OCI-LY7 (cell line): ENCODE data around the gene IL37. TPM values are rescaled to one million over a fixed set of nuclear protein-coding genes. Genes with fewer than 3 reads are reported as not detected.

Source experiments
- BruUV-seq: library from RNA; stranded (reverse); fragments of 400-500 nt; replicated peaks from 2 replicates; lab custom pipeline; 2021; lab: Mats Ljungman, UMichigan
- CTCF ChIA-PET: fragments of 300-600 bp; sonication (Branson Sonifier 250); formaldehyde crosslinking; loops from one replicate; lab custom pipeline; 2022; ENCODE audit warnings: antibody characterized with exemption; ENCODE audit not compliant: unreplicated experiment; lab: Charles Lee
- POLR2A ChIA-PET: fragments of 300-600 bp; sonication (Branson Sonifier 250); formaldehyde crosslinking; loops from one replicate; lab custom pipeline; 2022; ENCODE audit warnings: antibody characterized with exemption; lab: Charles Lee
- DNase-seq: peaks from one replicate; pipeline ENCODE4 v3.0.0-alpha.2; 2015; ENCODE audit warnings: low spot score
- H2AFZ ChIP-seq: fragments of 200-600 bp; sonication (generic), shearing (Covaris generic); 2 replicates; pipeline ENCODE4 v1.6.1; 2014; ENCODE audit warnings: mild to moderate bottlenecking, antibody characterized with exemption, low read length, moderate library complexity
- H3K27ac ChIP-seq: fragments of 200-600 bp; sonication (generic); 2 replicates; pipeline ENCODE4 v1.5.1; 2014; ENCODE audit warnings: mixed run types, low read depth, mild to moderate bottlenecking, moderate library complexity, low read length, inconsistent platforms; ENCODE audit not compliant: poor library complexity, severe bottlenecking
- H3K36me3 ChIP-seq: fragments of 200-600 bp; sonication (generic); 2 replicates; pipeline ENCODE4 v1.6.1; 2014; ENCODE audit warnings: mild to moderate bottlenecking, antibody characterized with exemption, low read length, moderate library complexity, mixed read lengths; ENCODE audit not compliant: insufficient read depth
- H3K4me1 ChIP-seq: fragments of 200-600 bp; sonication (generic); 2 replicates; pipeline ENCODE4 v1.5.1; 2014; ENCODE audit warnings: mild to moderate bottlenecking, low read length; ENCODE audit not compliant: insufficient read depth, poor library complexity, severe bottlenecking
- H3K4me2 ChIP-seq: fragments of 200-600 bp; sonication (generic); 2 replicates; pipeline ENCODE4 v1.6.1; 2014; ENCODE audit warnings: mild to moderate bottlenecking, low read length
- H3K4me3 ChIP-seq: fragments of 200-600 bp; sonication (generic); 2 replicates; pipeline ENCODE4 v1.5.1; 2014; ENCODE audit warnings: mild to moderate bottlenecking, low read depth, low read length; ENCODE audit not compliant: poor library complexity, severe bottlenecking
- H3K79me2 ChIP-seq: fragments of 200-600 bp; sonication (generic); 2 replicates; pipeline ENCODE4 v1.6.1; 2016; ENCODE audit warnings: low read depth, mild to moderate bottlenecking, low read length, moderate library complexity, mixed read lengths; ENCODE audit not compliant: insufficient read depth
- H3K9me2 ChIP-seq: fragments of 200-600 bp; sonication (generic); 2 replicates; pipeline ENCODE4 v1.6.1; 2016; ENCODE audit warnings: mild to moderate bottlenecking, low read length, mixed read lengths; ENCODE audit not compliant: insufficient read depth
- H3K9me3 ChIP-seq: fragments of 200-600 bp; sonication (generic); 2 replicates; pipeline ENCODE4 v1.6.1; 2014; ENCODE audit warnings: mild to moderate bottlenecking, mixed run types, low read length, mixed read lengths
- H4K20me1 ChIP-seq: fragments of 200-600 bp; sonication (generic); 2 replicates; pipeline ENCODE4 v1.6.1; 2014; ENCODE audit warnings: mild to moderate bottlenecking, antibody characterized with exemption, low read length, moderate library complexity, mixed read lengths; ENCODE audit not compliant: insufficient read depth
- CTCF ChIP-seq: fragments of 200-600 bp; sonication (generic); conservative IDR thresholded peaks from 2 replicates; pipeline ENCODE4 v1.5.1; 2014; ENCODE audit warnings: mild to moderate bottlenecking, antibody characterized with exemption, low read length, moderate library complexity, mixed read lengths
- EZH2phosphoT487 ChIP-seq: fragments of 200-600 bp; sonication (generic); IDR thresholded peaks from 2 replicates; pipeline ENCODE4 v1.6.1; 2018; ENCODE audit warnings: low read depth, borderline replicate concordance, mild to moderate bottlenecking, mixed run types, antibody characterized with exemption, low read length, moderate library complexity, mixed read lengths
- intact Hi-C: fragments of 100-400 bp; cut with micrococcal nuclease; formaldehyde crosslinking; loops from one replicate; pipeline ENCODE4 v1.10.0; 2022; ENCODE audit not compliant: unreplicated experiment
- total RNA-seq, 2 experiments: library from RNA; depleted of rRNA in 1 of 2; stranded (reverse); fragments of >200 nt in 1 of 2; shearing (Covaris generic) in 1 of 2; gene quantifications; 2 replicates each; pipeline ENCODE4 v1.2.3, GENCODE V29; 2014 to 2022

The IL37 gene
- total RNA-seq, 2 experiments from 2014 or later, result not detected

- Histone ChIP-seq H3K9me3 (no peaks in the 10 kb centered on the region), H3K4me1 (peaks cover 2% of the 10 kb centered on the region), H3K9me2 (no peaks in the 10 kb centered on the region), H2AFZ (no peak overlapping the region), H3K4me3 (no peak overlapping the region), H3K36me3 (no peaks in the 10 kb centered on the region), H3K4me2 (no peak overlapping the region), H3K27ac (no peak overlapping the region), H3K79me2 (no peaks in the 10 kb centered on the region), H4K20me1 (no peaks in the 10 kb centered on the region)
- no TSS peak for BruUV-seq
- no peak for TF ChIP-seq EZH2phosphoT487
- no peak for TF ChIP-seq CTCF
- CTCF ChIA-PET, result no interaction called here
- POLR2A ChIA-PET, result no interaction called here
- DNase-seq, result no peak
- intact Hi-C loops, result no loop called here
These were observed 12.4 kb downstream of the IL37 start for GRCh38 chr2:112923237-112923966.

DNA sequence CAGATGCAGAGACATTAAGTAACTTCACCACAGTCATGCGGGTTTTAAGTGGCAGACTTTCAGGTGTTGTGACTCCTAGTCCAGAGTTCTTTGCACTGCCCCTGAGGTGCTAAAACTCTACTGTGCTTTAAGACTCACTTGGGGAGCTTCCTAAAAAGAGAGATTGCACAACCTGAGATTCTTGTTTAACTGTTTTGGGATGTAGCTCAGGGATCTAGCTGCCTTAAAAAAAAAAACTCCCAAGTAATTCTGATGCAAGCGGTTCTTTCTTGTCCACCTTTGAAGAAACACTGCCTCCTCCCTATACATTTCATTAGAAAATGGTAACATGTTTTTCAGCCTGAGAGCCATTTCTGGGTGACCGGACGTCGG lies 13.0 kb downstream of the IL37 start:
- intact Hi-C loops, result no loop called here
- Histone ChIP-seq H3K4me3 (no peak overlapping the region), H2AFZ (no peak overlapping the region), H3K4me1 (peaks cover 6% of the 10 kb centered on the region), H4K20me1 (no peaks in the 10 kb centered on the region), H3K79me2 (no peaks in the 10 kb centered on the region), H3K36me3 (no peaks in the 10 kb centered on the region), H3K27ac (no peak overlapping the region), H3K4me2 (no peak overlapping the region), H3K9me2 (no peaks in the 10 kb centered on the region), H3K9me3 (no peaks in the 10 kb centered on the region)
- ChIA-PET CTCF (no interaction called here), POLR2A (no interaction called here)
- TF ChIP-seq CTCF, result no peak
- no peak for TF ChIP-seq EZH2phosphoT487
- no peak for DNase-seq
- BruUV-seq, result no TSS peak

DNA sequence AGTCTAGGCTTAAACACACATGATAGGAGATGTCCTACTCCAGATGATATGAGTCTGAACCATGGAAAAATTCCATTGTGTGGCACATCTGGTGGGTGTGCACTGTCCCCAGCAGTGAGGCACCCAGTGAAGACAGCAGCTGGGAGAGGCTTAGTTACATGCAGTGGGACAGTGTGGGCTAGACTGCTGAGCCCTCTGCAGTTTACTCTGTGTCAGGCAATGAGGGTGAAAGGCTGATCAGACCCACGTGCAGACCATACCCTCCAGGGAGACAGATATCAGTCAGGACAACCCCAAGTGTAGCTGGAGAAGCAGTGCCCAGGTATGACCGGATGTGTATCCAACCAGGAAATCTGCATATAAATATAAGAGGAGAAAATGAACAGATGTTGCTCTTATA lies 13.4 kb downstream of the IL37 start:
- TF ChIP-seq EZH2phosphoT487 (no peak), CTCF (no peak)
- Histone ChIP-seq H3K4me2 (no peak overlapping the region), H3K79me2 (no peaks in the 10 kb centered on the region), H3K36me3 (no peaks in the 10 kb centered on the region), H3K4me3 (no peak overlapping the region), H4K20me1 (no peaks in the 10 kb centered on the region), H3K27ac (no peak overlapping the region), H3K9me3 (no peaks in the 10 kb centered on the region), H2AFZ (no peak overlapping the region), H3K9me2 (no peaks in the 10 kb centered on the region), H3K4me1 (peaks cover 6% of the 10 kb centered on the region)
- ChIA-PET CTCF (no interaction called here), POLR2A (no interaction called here)
- intact Hi-C loops, result no loop called here
- BruUV-seq, result no TSS peak
- DNase-seq, result no peak
